ENCODE data around the gene BMP5. TPM values are rescaled to one million over a fixed set of nuclear protein-coding genes. Genes with fewer than 3 reads are reported as not detected.

BMP5 gene
- polyA plus RNA-seq, 3 donors from 2014 or later: not detected

DNA sequence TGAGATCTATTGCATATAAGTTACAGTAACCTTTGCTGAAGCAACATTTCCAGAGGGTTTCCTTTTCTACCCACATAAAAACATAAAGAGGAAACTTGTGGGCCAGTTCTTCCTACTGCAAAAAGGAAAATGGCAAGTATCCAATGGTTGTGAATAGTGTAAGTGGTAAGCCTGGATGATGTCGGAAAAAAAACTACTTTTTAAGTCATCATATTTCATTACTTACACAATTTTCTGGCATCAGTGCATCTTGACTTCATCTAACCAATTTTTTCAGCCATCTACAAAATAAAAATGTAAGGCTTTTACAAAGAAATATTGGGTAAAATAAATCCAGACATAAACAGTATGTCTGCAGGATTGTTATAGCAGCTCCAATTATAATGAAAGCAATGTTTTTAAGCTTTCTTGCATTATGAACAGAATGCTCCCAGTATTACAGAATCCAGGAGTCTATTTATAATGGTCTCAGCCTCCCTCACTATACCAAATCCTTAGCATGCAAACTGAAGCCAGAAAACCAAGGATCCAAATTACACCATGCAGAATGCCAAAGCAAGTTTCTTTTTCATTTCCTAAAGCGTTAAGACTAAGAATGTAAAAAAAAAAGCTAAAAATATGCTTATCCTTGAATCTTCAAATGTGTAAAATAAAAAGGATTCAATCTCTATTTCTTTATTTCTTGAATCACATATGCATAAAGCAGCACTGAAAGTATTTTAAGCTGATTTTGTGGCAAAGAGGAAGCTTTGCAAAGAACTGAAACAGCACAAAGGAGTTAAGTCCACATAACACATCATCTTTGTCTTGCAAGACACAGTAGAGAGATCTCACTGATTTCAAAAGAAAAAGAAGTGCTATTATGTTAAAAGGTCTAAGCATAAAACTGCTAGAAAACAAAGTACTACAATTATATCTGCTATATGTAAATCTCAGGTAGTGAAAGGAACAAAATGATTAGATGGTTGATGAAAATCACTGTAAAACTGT lies 169.6 kb downstream of the BMP5 start:
- H3K9me3 Mint-ChIP-seq: peaks cover 5 to 39% (median 15%) of the 10 kb centered on the region in 6 donors
- no peaks in the 10 kb centered on the region for H3K4me1 Mint-ChIP-seq
- no peak for DNase-seq
- no peak overlapping the region for H3K27ac Mint-ChIP-seq
- H3K27me3 Mint-ChIP-seq (ENCODE audit: low read depth in 3 of 3): peaks cover 0 to 2% (median 0%) of the 10 kb centered on the region in 3 donors
- H3K4me3 Mint-ChIP-seq: no peak overlapping the region
- no peaks in the 10 kb centered on the region for H3K36me3 Mint-ChIP-seq

DNA sequence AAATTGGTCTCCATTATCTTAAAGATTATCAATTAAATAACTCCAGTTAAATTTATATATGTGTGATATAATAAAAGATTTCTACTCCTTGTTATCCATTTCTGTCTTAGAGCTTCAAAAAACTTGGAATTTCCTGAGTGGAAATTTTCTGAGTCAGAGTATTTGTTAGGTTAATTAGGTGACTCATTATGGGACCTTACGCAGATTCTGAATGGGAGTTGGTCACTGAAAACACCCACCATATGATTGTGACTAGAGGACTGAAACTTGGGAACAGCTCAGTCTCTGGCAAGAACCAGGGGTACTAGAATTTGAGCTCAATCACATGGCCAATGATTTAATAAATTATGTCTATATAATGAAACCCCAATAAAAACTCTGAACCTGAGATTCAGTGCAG lies 171.0 kb downstream of the BMP5 start:
- Mint-ChIP-seq H3K4me1 (no peaks in the 10 kb centered on the region), H3K27me3 (ENCODE audit: low read depth in 3 of 3) (peaks cover 0 to 2% (median 0%) of the 10 kb centered on the region in 3 donors), H3K27ac (no peak overlapping the region), H3K4me3 (no peak overlapping the region), H3K36me3 (no peaks in the 10 kb centered on the region), H3K9me3 (peaks cover 6 to 43% (median 15%) of the 10 kb centered on the region in 6 donors)
- DNase-seq: no peak

All from immature natural killer cell (primary cell).